Uterus (tissue), 4 donors: ENCODE results near the gene ELOVL5. TPM values are rescaled to one million over a fixed set of nuclear protein-coding genes. Genes with fewer than 3 reads are reported as not detected.

Source experiments
- DNase-seq, 2 donors: peaks; one replicate each; pipeline ENCODE4 v3.0.0-alpha.2; 2019 to 2020
- H3K27ac ChIP-seq, 2 donors: fragments of 200-600 bp; sonication (generic); 1 replicate in 1 of 2; 2 replicates in 1 of 2; pipeline ENCODE4 v1.5.1; 2016 to 2018
- H3K27me3 ChIP-seq, 2 donors: fragments of 200-600 bp; sonication (generic); one replicate each; pipeline ENCODE4 v1.5.1; 2018 to 2019; ENCODE audit warnings: control low read depth in 1 of 2
- H3K36me3 ChIP-seq, 2 donors: fragments of 200-600 bp; sonication (generic); one replicate each; pipeline ENCODE4 v1.5.1; 2019; ENCODE audit warnings: control low read depth in 1 of 2
- H3K4me1 ChIP-seq, 2 donors: fragments of 200-600 bp; sonication (generic); one replicate each; pipeline ENCODE4 v1.5.1; 2018 to 2019; ENCODE audit warnings: control low read depth in 1 of 2
- H3K4me3 ChIP-seq, 2 donors: fragments of 200-600 bp; sonication (generic); 1 replicate in 1 of 2; 2 replicates in 1 of 2; pipeline ENCODE4 v1.5.1; 2018 to 2019; ENCODE audit warnings: mild to moderate bottlenecking in 1 of 2
- H3K9me3 ChIP-seq, 2 donors: fragments of 200-600 bp; sonication (generic); one replicate each; pipeline ENCODE4 v1.5.1; 2019; ENCODE audit warnings: control low read depth in 1 of 2
- POLR2A ChIP-seq, 2 donors: fragments of 450-650 bp; IDR thresholded peaks; one replicate each; pipeline ENCODE4 v1.6.1; 2016; ENCODE audit warnings: antibody characterized with exemption in 2 of 2, mild to moderate bottlenecking in 1 of 2, moderate library complexity in 1 of 2
- intact Hi-C: fragments of 100-400 bp; cut with DNase I; formaldehyde crosslinking; loops from one replicate; pipeline ENCODE4 v1.15.1; 2023; ENCODE audit warnings: low total_unique reads
- total RNA-seq, 4 donors: library from RNA; depleted of rRNA in 3 of 4; stranded (reverse); fragments of >200 nt in 3 of 4; gene quantifications; one replicate each; pipeline versions ENCODE4 v1.1.0 to v1.2.4, GENCODE V29; 2014 to 2023
- TF ChIP-seq, protein P1 (sequence below), 4 experiments: fragments of 200-600 bp in 2 of 4; fragments of 450-650 bp in 2 of 4; sonication (generic) in 2 of 4; IDR thresholded peaks; one replicate each; pipeline ENCODE4 v1.5.1; 2016 to 2019; ENCODE audit warnings: antibody characterized with exemption in 4 of 4, mild to moderate bottlenecking in 2 of 4, moderate library complexity in 1 of 4
- donor health status: DM: yes; HTN: yes; CAD: no.

Gene ELOVL5
- total RNA-seq, 4 donors from 2014 or later: 26.4 to 80.7 (median 48.4) TPM

DNA sequence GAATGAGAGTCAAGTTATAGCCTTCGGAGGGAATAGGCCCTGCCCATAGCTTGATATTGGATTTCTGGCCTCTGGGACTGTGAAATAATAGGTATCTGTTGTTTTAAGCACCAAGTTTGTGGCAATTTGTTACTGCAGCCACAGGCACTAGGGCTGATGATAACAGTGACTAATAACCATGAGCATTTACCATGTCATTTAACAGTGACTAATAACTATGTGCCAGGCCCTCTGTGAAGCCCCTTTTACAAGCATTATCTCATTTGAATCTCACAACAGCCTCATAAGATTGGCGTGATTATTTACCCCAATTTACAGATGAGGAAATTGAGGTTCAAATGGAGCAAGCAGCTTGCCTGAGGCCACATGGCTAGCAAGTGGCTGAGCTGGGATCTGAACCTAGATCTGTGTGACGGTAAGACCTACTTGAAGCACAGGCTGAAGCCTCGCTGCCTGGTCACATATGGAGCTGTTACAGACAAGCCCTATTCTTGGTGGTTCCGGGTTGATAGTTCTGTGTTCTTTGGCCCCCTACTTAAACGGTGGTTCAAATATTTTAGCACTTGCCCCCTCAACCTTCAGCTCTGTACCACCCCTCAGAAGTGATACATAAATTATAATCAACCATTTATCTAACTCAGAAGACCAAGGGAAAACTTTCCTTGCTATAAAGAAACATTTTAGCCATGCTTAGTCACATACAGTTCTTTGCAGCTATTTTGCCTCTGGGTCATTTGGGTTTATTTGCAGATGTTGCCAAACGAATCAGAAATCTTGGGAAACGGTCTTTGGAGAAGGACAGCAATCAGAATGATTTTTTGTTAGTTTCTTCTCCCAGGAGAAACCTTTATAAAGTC, 98.3 kb downstream of the ELOVL5 start:
- Histone ChIP-seq H3K4me3 (no peak overlapping the region), H3K27ac (no peak overlapping the region), H3K36me3 (no peaks in the 10 kb centered on the region), H3K27me3 (no peaks in the 10 kb centered on the region), H3K9me3 (no peaks in the 10 kb centered on the region), H3K4me1 (no peaks in the 10 kb centered on the region)
- intact Hi-C loops: no loop called here
- DNase-seq: no peak
- TF ChIP-seq POLR2A (IDR thresholded peaks at IDR 0.05): no peak
- TF ChIP-seq, protein P1, sequence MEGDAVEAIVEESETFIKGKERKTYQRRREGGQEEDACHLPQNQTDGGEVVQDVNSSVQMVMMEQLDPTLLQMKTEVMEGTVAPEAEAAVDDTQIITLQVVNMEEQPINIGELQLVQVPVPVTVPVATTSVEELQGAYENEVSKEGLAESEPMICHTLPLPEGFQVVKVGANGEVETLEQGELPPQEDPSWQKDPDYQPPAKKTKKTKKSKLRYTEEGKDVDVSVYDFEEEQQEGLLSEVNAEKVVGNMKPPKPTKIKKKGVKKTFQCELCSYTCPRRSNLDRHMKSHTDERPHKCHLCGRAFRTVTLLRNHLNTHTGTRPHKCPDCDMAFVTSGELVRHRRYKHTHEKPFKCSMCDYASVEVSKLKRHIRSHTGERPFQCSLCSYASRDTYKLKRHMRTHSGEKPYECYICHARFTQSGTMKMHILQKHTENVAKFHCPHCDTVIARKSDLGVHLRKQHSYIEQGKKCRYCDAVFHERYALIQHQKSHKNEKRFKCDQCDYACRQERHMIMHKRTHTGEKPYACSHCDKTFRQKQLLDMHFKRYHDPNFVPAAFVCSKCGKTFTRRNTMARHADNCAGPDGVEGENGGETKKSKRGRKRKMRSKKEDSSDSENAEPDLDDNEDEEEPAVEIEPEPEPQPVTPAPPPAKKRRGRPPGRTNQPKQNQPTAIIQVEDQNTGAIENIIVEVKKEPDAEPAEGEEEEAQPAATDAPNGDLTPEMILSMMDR (IDR thresholded peaks at IDR 0.05): no peak

GRCh38 chr6:53246924-53247323, 101.8 kb downstream of the ELOVL5 start:
- TF ChIP-seq, protein P1 (IDR thresholded peaks at IDR 0.05): no peak
- Histone ChIP-seq H3K9me3 (no peaks in the 10 kb centered on the region), H3K36me3 (no peaks in the 10 kb centered on the region), H3K4me1 (no peaks in the 10 kb centered on the region), H3K4me3 (no peak overlapping the region), H3K27ac (no peak overlapping the region), H3K27me3 (no peaks in the 10 kb centered on the region)
- intact Hi-C loops: no loop called here
- no peak for DNase-seq

- intact Hi-C loops: no loop called here
- H3K9me3 ChIP-seq: no peaks in the 10 kb centered on the region
- H3K27me3 ChIP-seq: no peaks in the 10 kb centered on the region
- no peak overlapping the region for H3K4me3 ChIP-seq
- H3K4me1 ChIP-seq: no peaks in the 10 kb centered on the region
- H3K36me3 ChIP-seq: no peaks in the 10 kb centered on the region
- no peak for DNase-seq
- TF ChIP-seq, protein P1 (IDR thresholded peaks at IDR 0.05): no peak
- TF ChIP-seq POLR2A (IDR thresholded peaks at IDR 0.05): no peak
- no peak overlapping the region for H3K27ac ChIP-seq
Measured at GRCh38 chr6:53244958-53245357, 103.8 kb downstream of the ELOVL5 start.

DNA sequence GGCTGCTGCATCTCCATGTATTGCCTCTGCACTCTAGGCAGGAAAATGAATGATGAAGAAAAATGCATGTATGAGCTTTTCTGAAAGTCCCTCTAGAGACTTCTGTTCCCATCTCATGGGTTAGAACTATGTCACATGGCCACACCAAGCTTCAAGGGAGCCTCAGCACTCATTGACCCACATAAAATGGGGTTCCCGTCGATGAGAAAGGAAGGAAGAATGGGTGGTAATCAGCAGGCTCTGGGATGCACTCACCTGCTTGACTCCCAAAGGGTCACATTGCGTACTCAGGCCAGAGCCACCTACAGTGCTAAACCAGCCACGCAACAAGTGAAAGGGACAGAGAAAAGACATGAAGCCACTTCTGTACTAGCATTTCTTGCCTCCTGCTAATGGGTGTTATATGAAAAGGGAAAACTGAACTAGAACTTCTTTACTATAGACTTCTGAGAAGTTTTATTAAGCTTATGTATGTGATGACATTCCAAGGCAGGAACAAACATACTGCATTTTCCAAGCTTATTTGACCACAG, 104.3 kb downstream of the ELOVL5 start:
- Histone ChIP-seq H3K9me3 (no peaks in the 10 kb centered on the region), H3K36me3 (no peaks in the 10 kb centered on the region), H3K27me3 (no peaks in the 10 kb centered on the region), H3K4me3 (no peak overlapping the region), H3K27ac (no peak overlapping the region), H3K4me1 (no peaks in the 10 kb centered on the region)
- intact Hi-C loops: no loop called here
- DNase-seq: no peak
- TF ChIP-seq POLR2A (IDR thresholded peaks at IDR 0.05): no peak
- TF ChIP-seq, protein P1 (IDR thresholded peaks at IDR 0.05): no peak

DNA sequence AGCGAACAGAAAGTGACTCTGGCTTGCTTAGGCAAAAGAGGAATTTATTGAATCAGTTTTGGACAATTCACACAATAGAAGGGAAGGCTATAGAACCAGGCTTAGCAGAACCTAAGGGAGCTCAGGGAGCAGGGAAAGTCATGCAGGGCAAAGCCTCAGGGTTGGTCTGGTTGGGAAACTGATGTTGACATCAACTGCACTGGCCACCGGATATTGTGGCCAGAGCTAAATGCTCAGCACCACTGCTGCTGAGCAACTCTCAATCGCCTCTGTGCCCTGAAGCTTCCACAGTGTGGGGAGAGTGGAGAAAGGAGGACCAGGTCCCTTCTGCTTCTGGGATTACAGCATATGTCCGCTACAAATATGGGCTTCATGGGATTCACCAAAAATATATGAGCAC, 106.8 kb downstream of the ELOVL5 start:
- intact Hi-C loops: no loop called here
- Histone ChIP-seq H3K9me3 (no peaks in the 10 kb centered on the region), H3K27me3 (no peaks in the 10 kb centered on the region), H3K27ac (no peak overlapping the region), H3K36me3 (no peaks in the 10 kb centered on the region), H3K4me3 (no peak overlapping the region), H3K4me1 (no peaks in the 10 kb centered on the region)
- no peak for TF ChIP-seq POLR2A (IDR thresholded peaks at IDR 0.05)
- TF ChIP-seq, protein P1 (IDR thresholded peaks at IDR 0.05): no peak
- no peak for DNase-seq
